HepG2 (cell line): ENCODE results near the gene DNAJC15. TPM values are rescaled to one million over a fixed set of nuclear protein-coding genes. Genes with fewer than 3 reads are reported as not detected.

Experiments
- polyA plus RNA-seq, 8 experiments: library from polyadenylated mRNA; depleted of rRNA in 3 of 8; stranded (reverse) in 7 of 8; unstranded in 1 of 8; fragments of >200 nt; fragmentation: Illumina TruSeq in 4 of 8; extraction: Trizol in 4 of 8; gene quantifications; 2 replicates each; pipeline versions ENCODE4 v1.2.1 to v1.2.3, GENCODE V29; 2011 to 2016; ENCODE audit warnings: low read depth in 4 of 8, missing spikeins in 1 of 8, mixed read lengths in 1 of 8; ENCODE audit not compliant: insufficient read depth in 1 of 8
- total RNA-seq, 5 experiments: library from RNA; depleted of rRNA; stranded (reverse); fragments of >200 nt; fragmentation: Illumina TruSeq; extraction: Trizol; gene quantifications; 2 replicates each; pipeline ENCODE4 v1.2.3, GENCODE V29; 2016; ENCODE audit warnings: low read depth in 1 of 5

The DNAJC15 gene
- total and polyA plus RNA-seq, 2 of the 13 experiments (the other 11 are each of a cell fraction or from before 2014, with no cell fraction given): 23.0 to 31.9 TPM

Other genes starting within 250 kb of the DNAJC15 start
- not detected in 2 replicates for gene FAM216B, start 242.0 kb upstream of the DNAJC15 start, total RNA-seq (2016; rRNA removed; fragmentation: Illumina TruSeq; extraction: Trizol)
- gene FAM216B, start 242.0 kb upstream of the DNAJC15 start, polyA plus RNA-seq (2011; rRNA removed): not detected in 2 replicates
- gene EPSTI1, start 31.3 kb upstream of the DNAJC15 start, total RNA-seq (2016; rRNA removed; fragmentation: Illumina TruSeq; extraction: Trizol): not detected in 2 replicates
- gene EPSTI1, start 31.3 kb upstream of the DNAJC15 start, polyA plus RNA-seq (2011; rRNA removed): 0.03 TPM in 1 of 2 replicates, not detected in the other